Measurements from ENCODE around the gene COL6A2. TPM values are rescaled to one million over a fixed set of nuclear protein-coding genes. Genes with fewer than 3 reads are reported as not detected.

The COL6A2 gene
- total RNA-seq, 1 experiment from 2014 or later: 129 TPM

DNA sequence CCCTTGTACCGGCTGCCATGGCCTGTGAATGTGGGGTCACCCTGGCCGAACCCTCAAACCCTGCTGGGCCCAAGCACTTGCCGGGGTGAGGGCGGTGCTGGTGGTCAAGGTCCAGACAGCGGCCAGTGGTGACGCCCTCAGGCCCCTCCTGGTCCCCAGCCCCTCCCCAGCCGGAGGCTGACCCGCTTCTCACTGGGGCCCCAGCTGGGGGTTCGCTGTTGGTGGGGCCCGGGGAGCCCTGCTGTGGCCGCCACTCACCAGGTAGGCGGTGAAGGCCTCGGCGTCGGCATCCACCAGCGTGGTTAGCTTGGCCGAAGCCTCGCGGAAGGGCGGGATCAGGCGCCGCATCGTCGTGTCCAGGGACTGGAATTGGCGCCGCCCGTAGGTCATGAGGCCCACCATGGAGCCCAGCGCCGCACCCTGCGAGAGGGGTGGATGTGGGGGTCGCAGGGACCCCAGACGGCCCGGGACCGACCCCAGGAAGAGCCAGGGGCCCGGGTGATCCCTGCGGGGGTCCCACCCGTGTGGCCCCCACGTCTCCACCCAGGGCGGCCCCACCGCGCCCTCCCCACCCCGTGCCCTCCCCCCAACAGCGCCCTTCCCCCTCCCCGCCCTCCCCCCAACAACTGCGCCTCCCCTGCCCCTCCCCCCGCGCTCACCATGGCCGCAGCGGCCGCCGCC is 47.4 kb downstream of the COL6A2 start:
- Histone ChIP-seq H3T11ph (ENCODE audit: low read length) (no peak overlapping the region), H3K9me3 (ENCODE audit: control insufficient read depth, low read depth, low read length) (no peaks in the 10 kb centered on the region), H2BK5ac (ENCODE audit: insufficient read length, low read length) (no peak overlapping the region), H2BK12ac (ENCODE audit: insufficient read length, low read depth, low read length) (no peak overlapping the region), H3K23me2 (ENCODE audit: insufficient read length, low read depth, low read length, poor library complexity, severe bottlenecking) (no peaks in the 10 kb centered on the region), H3K14ac (ENCODE audit: insufficient read depth, low read length) (no peak overlapping the region), H3K18ac (ENCODE audit: insufficient read length, low read depth, low read length) (no peak overlapping the region), H4K5ac (ENCODE audit: insufficient read length, low read depth, low read length) (no peak overlapping the region), H3K4ac (ENCODE audit: low read depth, low read length) (no peak overlapping the region), H4K8ac (replicated peaks; ENCODE audit: insufficient read length, low read depth, low read length) (no peak overlapping the region), H2AFZ (ENCODE audit: low read length) (no peak overlapping the region), H2BK15ac (ENCODE audit: low read depth, low read length) (no peak overlapping the region), H3K79me2 (ENCODE audit: insufficient read depth, low read length) (no peaks in the 10 kb centered on the region), H2AK5ac (ENCODE audit: insufficient read length, low read length) (no peak overlapping the region), H3K23ac (ENCODE audit: insufficient read length, low read depth, low read length) (no peak overlapping the region), H4K91ac (ENCODE audit: insufficient read length, low read depth, low read length) (no peak overlapping the region), H4K20me1 (ENCODE audit: control insufficient read depth, insufficient read depth, insufficient read length) (no peaks in the 10 kb centered on the region), H3K56ac (ENCODE audit: insufficient read length, low read depth, low read length) (no peak overlapping the region), H3K79me1 (ENCODE audit: insufficient read depth, low read depth, low read length, poor library complexity, severe bottlenecking) (no peaks in the 10 kb centered on the region), H3K9ac (ENCODE audit: extremely low read depth, insufficient read length, low read length) (no peak overlapping the region), H2BK20ac (ENCODE audit: low read depth, low read length, poor library complexity, severe bottlenecking) (no peak overlapping the region), H3K27me3 (ENCODE audit: insufficient read depth, low read length) (no peaks in the 10 kb centered on the region), H3K27ac (ENCODE audit: insufficient read length, low read depth, low read length) (no peak overlapping the region), H3K4me2 (ENCODE audit: insufficient read depth, insufficient read length, low read length) (no peak overlapping the region), H3K4me1 (ENCODE audit: insufficient read depth, low read length) (no peaks in the 10 kb centered on the region), H2BK120ac (ENCODE audit: low read depth, low read length, poor library complexity, severe bottlenecking) (no peak overlapping the region)
- WGBS (ENCODE audit: extremely low coverage, insufficient read length, low lambda C conversion rate): no CpG with 5 or more reads among the region's 51 CpGs
- TF ChIP-seq, protein P1, sequence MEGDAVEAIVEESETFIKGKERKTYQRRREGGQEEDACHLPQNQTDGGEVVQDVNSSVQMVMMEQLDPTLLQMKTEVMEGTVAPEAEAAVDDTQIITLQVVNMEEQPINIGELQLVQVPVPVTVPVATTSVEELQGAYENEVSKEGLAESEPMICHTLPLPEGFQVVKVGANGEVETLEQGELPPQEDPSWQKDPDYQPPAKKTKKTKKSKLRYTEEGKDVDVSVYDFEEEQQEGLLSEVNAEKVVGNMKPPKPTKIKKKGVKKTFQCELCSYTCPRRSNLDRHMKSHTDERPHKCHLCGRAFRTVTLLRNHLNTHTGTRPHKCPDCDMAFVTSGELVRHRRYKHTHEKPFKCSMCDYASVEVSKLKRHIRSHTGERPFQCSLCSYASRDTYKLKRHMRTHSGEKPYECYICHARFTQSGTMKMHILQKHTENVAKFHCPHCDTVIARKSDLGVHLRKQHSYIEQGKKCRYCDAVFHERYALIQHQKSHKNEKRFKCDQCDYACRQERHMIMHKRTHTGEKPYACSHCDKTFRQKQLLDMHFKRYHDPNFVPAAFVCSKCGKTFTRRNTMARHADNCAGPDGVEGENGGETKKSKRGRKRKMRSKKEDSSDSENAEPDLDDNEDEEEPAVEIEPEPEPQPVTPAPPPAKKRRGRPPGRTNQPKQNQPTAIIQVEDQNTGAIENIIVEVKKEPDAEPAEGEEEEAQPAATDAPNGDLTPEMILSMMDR (conservative IDR thresholded peaks at IDR 0.05): no peak
- no peak overlapping the region for H3K4me3 Mint-ChIP-seq
- peaks cover 23% of the 10 kb centered on the region for H3K27me3 Mint-ChIP-seq (ENCODE audit: low read depth)
- DNase-seq: no peak
- H3K27ac Mint-ChIP-seq: no peak overlapping the region
- peaks cover 5 to 6% of the 10 kb centered on the region in 2 experiments; a peak in 2 of 5 replicates for H3K9me3 Mint-ChIP-seq
- peaks cover 19 to 27% of the 10 kb centered on the region in 2 experiments for H3K4me1 Mint-ChIP-seq
- peaks cover 7 to 10% (median 8%) of the 10 kb centered on the region in 3 experiments; a peak in 5 of 7 replicates for H3K36me3 Mint-ChIP-seq (ENCODE audit: insufficient read depth in 1 of 3, low read depth in 3 of 3)

All from H9 (cell line).